Loucy (cell line): ENCODE measurements around the gene JAZF1.

Source experiments
- CTCF ChIP-seq: fragments of 200-600 bp; sonication (generic); conservative IDR thresholded peaks from 2 replicates; pipeline ENCODE4 v1.5.1; 2014; ENCODE audit warnings: mild to moderate bottlenecking, antibody characterized with exemption, low read length
- EZH2phosphoT487 ChIP-seq: fragments of 200-600 bp; IDR thresholded peaks from 2 replicates; pipeline ENCODE4 v1.6.1; 2018; ENCODE audit warnings: antibody characterized with exemption, mild to moderate bottlenecking, moderate library complexity, borderline replicate concordance

- no peak for TF ChIP-seq CTCF
- TF ChIP-seq EZH2phosphoT487, result no peak
Observed at GRCh38 chr7:28151965-28152364, 28.6 kb downstream of the JAZF1 start.
